ENCODE data around the gene DGKH. TPM values are rescaled to one million over a fixed set of nuclear protein-coding genes. Genes with fewer than 3 reads are reported as not detected.

The DGKH gene
- total and polyA plus RNA-seq, 10 of the 15 experiments (the other 5 are each of a cell fraction or from before 2014, with no cell fraction given): 1.3 to 15.2 (median 7.3) TPM

- no TSS peak for BruUV-seq (replicated peaks)
- POLR2A ChIA-PET: interaction anchor here (0.9 to 1.8 kb wide), 9 partner anchors 8 to 753 kb away, joined by 3 to 7 read pairs (median 3); no protein-coding TSS in a partner anchor
- TF ChIP-seq NR2F1 (conservative IDR thresholded peaks at IDR 0.05) (no peak), POU2F2 (IDR thresholded peaks at IDR 0.05; ENCODE audit: borderline replicate concordance, low read depth, low read length) (peak; percentile 64; the same call in 2 of the 3 replicates), RCOR1 (conservative IDR thresholded peaks at IDR 0.05; ENCODE audit: low read depth, low read length) (peak; percentile 99), NFYA (IDR thresholded peaks at IDR 0.05; ENCODE audit: borderline replicate concordance, low read depth, low read length) (no peak; the same call in 1 of the 2 replicates), ASH2L (IDR thresholded peaks at IDR 0.05; ENCODE audit: borderline replicate concordance, low read depth) (no peak), NFXL1 (IDR thresholded peaks at IDR 0.05; ENCODE audit: borderline replicate concordance) (no peak), SREBF1 (IDR thresholded peaks at IDR 0.05; ENCODE audit: low read length) (no peak), CEBPB (IDR thresholded peaks at IDR 0.05; ENCODE audit: borderline replicate concordance in 1 of 2, low read depth in 2 of 2, low read length in 2 of 2) (no peak), EP300 (IDR thresholded peaks at IDR 0.05; ENCODE audit: borderline replicate concordance in 1 of 2, control insufficient read depth in 1 of 2, low read depth in 2 of 2, low read length in 2 of 2) (peak in 1 of 2 experiments; percentile 65; a peak in 1 of 4 replicates), SMC3 (IDR thresholded peaks at IDR 0.05; ENCODE audit: borderline replicate concordance, low read length) (no peak), FOS (IDR thresholded peaks at IDR 0.05; ENCODE audit: borderline replicate concordance, extremely low read depth, insufficient read length) (no peak), FOXM1 (IDR thresholded peaks at IDR 0.05; ENCODE audit: low read depth, low read length) (0 out of 2 replicates have a peak, but pooled peaks have one; percentile 35), HDAC6 (IDR thresholded peaks at IDR 0.05; ENCODE audit: unreplicated experiment) (no peak), EGR1 (IDR thresholded peaks at IDR 0.05; ENCODE audit: borderline replicate concordance in 1 of 2, low read depth in 2 of 2, low read length in 2 of 2) (peak in 1 of 2 experiments; percentile 94; a peak in 2 of 3 replicates), ZNF207 (IDR thresholded peaks at IDR 0.05; ENCODE audit: borderline replicate concordance) (no peak), IKZF2 (IDR thresholded peaks at IDR 0.05) (peak; percentile 78 to 83; a peak in 3 of 4 replicates), PAX8 (IDR thresholded peaks at IDR 0.05) (no peak), RUNX3 (IDR thresholded peaks at IDR 0.05; ENCODE audit: low read length) (peak; percentile 53)
- TF ChIP-seq, protein P1, sequence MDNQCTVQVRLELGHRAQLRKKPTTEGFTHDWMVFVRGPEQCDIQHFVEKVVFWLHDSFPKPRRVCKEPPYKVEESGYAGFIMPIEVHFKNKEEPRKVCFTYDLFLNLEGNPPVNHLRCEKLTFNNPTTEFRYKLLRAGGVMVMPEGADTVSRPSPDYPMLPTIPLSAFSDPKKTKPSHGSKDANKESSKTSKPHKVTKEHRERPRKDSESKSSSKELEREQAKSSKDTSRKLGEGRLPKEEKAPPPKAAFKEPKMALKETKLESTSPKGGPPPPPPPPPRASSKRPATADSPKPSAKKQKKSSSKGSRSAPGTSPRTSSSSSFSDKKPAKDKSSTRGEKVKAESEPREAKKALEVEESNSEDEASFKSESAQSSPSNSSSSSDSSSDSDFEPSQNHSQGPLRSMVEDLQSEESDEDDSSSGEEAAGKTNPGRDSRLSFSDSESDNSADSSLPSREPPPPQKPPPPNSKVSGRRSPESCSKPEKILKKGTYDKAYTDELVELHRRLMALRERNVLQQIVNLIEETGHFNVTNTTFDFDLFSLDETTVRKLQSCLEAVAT (IDR thresholded peaks at IDR 0.05): peak; percentile 66; the same call in 1 of the 2 replicates
- TF ChIP-seq, protein P2, sequence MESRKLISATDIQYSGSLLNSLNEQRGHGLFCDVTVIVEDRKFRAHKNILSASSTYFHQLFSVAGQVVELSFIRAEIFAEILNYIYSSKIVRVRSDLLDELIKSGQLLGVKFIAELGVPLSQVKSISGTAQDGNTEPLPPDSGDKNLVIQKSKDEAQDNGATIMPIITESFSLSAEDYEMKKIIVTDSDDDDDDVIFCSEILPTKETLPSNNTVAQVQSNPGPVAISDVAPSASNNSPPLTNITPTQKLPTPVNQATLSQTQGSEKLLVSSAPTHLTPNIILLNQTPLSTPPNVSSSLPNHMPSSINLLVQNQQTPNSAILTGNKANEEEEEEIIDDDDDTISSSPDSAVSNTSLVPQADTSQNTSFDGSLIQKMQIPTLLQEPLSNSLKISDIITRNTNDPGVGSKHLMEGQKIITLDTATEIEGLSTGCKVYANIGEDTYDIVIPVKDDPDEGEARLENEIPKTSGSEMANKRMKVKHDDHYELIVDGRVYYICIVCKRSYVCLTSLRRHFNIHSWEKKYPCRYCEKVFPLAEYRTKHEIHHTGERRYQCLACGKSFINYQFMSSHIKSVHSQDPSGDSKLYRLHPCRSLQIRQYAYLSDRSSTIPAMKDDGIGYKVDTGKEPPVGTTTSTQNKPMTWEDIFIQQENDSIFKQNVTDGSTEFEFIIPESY (IDR thresholded peaks at IDR 0.05): no peak
Measured at GRCh38 chr13:42271337-42272114, 223.1 kb downstream of the DGKH start.

More at GRCh38 chr13:42271337-42272114, 223.1 kb downstream of the DGKH start:
- peaks cover 12% of the 10 kb centered on the region for H3K4me1 ChIP-seq (ENCODE audit: control insufficient read depth, insufficient read depth, low read length)
- intact Hi-C loops (cut with micrococcal nuclease; ENCODE audit: unreplicated experiment): loop anchor here (1.0 to 10.0 kb wide), 7 partner anchors 106 to 1287 kb away; partner anchors contain the start of gene DGKH
- H3K36me3 ChIP-seq (ENCODE audit: control insufficient read depth in 2 of 2, insufficient read depth in 2 of 2, low read length in 1 of 2): no peaks in the 10 kb centered on the region
- H3K27ac ChIP-seq (ENCODE audit: control insufficient read depth, insufficient read depth): peak overlapping the region; percentile 77
- peak overlapping the region; percentile 78 for H2AFZ ChIP-seq (ENCODE audit: control insufficient read depth, low read depth, low read length)
- in situ Hi-C loops (cut with MboI): no loop called here
- H3K4me3 ChIP-seq: peak overlapping the region; percentile 90
- H3K79me2 ChIP-seq (ENCODE audit: control insufficient read depth, insufficient read depth, low read length): peaks cover 51% of the 10 kb centered on the region
- H3K4me2 ChIP-seq (ENCODE audit: control insufficient read depth, insufficient read depth): peak overlapping the region; percentile 74
- FAIRE-seq (peak; percentile 84), ATAC-seq (peak; percentile 83), DNase-seq (ENCODE audit: low read depth, low spot score) (peak; percentile 94)
- H3K9ac ChIP-seq (ENCODE audit: control insufficient read depth, insufficient read depth, low read length): peak overlapping the region; percentile 65
- ChIA-PET CTCF (interaction anchor here (1.0 to 1.8 kb wide), 5 partner anchors 18 to 726 kb away, joined by 3 to 6 read pairs (median 3); no protein-coding TSS in a partner anchor), RAD21 (ENCODE audit: unreplicated experiment) (interaction anchor here (0.6 to 2.4 kb wide), 14 partner anchors 8 to 253 kb away, joined by 3 to 12 read pairs (median 4); no protein-coding TSS in a partner anchor), SMC1A (ENCODE audit: uncharacterized antibody, unreplicated experiment) (interaction anchor here (1.0 to 4.2 kb wide), 9 partner anchors 12 to 206 kb away, joined by 3 to 21 read pairs (median 5); no protein-coding TSS in a partner anchor)
- H4K20me1 ChIP-seq (ENCODE audit: control insufficient read depth, insufficient read depth): no peaks in the 10 kb centered on the region
- under 1% methylated on average over 53 of the region's 57 CpGs for WGBS (ENCODE audit: insufficient coverage, insufficient replicate concordance, low lambda C conversion rate, missing lambda C conversion rate)
- no peaks in the 10 kb centered on the region for H3K27me3 ChIP-seq (replicated peaks in 1 of 2; ENCODE audit: control insufficient read depth in 2 of 2, insufficient read depth in 2 of 2, low read length in 1 of 2)
- H3K9me3 ChIP-seq (replicated peaks; ENCODE audit: control insufficient read depth, insufficient read depth, low read length): no peaks in the 10 kb centered on the region; the same call in 2 of the 3 replicates
